NCI-H446 (cell line): ENCODE measurements around the gene PNMA1.

Experiments
- DNase-seq, 2 experiments: peaks; one replicate each; lab custom pipeline; 2025; lab: John Stamatoyannopoulos, UW

The PNMA1 gene

GRCh38 chr14:73736842-73737241 lies 22.7 kb upstream of the PNMA1 start:
- DNase-seq = no peak

GRCh38 chr14:73732006-73732405 lies 17.8 kb upstream of the PNMA1 start:
- DNase-seq = no peak

GRCh38 chr14:73731111-73731510 lies 16.9 kb upstream of the PNMA1 start:
- DNase-seq = no peak

GRCh38 chr14:73729556-73730265 lies 15.5 kb upstream of the PNMA1 start:
- no peak for DNase-seq

- DNase-seq = peak; percentile 34 to 66
Measured at GRCh38 chr14:73728717-73729330, 14.6 kb upstream of the PNMA1 start.

GRCh38 chr14:73727166-73727565 lies 13.0 kb upstream of the PNMA1 start:
- no peak for DNase-seq

- DNase-seq = no peak
Measured at GRCh38 chr14:73726025-73726961, 12.1 kb upstream of the PNMA1 start.

GRCh38 chr14:73725116-73726024 lies 11.2 kb upstream of the PNMA1 start:
- DNase-seq = no peak

GRCh38 chr14:73724696-73725095 lies 10.5 kb upstream of the PNMA1 start:
- no peak for DNase-seq

GRCh38 chr14:73723797-73724661 lies 9.8 kb upstream of the PNMA1 start:
- DNase-seq = no peak

GRCh38 chr14:73723406-73723796 lies 9.2 kb upstream of the PNMA1 start:
- DNase-seq = no peak

- no peak for DNase-seq
Measured at GRCh38 chr14:73722581-73722980, 8.4 kb upstream of the PNMA1 start.

GRCh38 chr14:73721101-73721821 lies 7.1 kb upstream of the PNMA1 start:
- DNase-seq = no peak

- DNase-seq = no peak
Measured at GRCh38 chr14:73720636-73721035, 6.5 kb upstream of the PNMA1 start.

GRCh38 chr14:73719791-73720190 lies 5.6 kb upstream of the PNMA1 start:
- DNase-seq = no peak

- no peak for DNase-seq
Measured at GRCh38 chr14:73719361-73719760, 5.2 kb upstream of the PNMA1 start.

GRCh38 chr14:73718418-73719251 lies 4.5 kb upstream of the PNMA1 start:
- DNase-seq = no peak

GRCh38 chr14:73717711-73718417 lies 3.7 kb upstream of the PNMA1 start:
- DNase-seq = no peak
